Kidney (tissue), 14 donors: ENCODE data around the gene KLKB1. TPM values are rescaled to one million over a fixed set of nuclear protein-coding genes. Genes with fewer than 3 reads are reported as not detected.

Experiments
- DNase-seq, 5 donors: peaks; one replicate each; pipeline ENCODE4 v3.0.0-alpha.2; 2013 to 2020
- FAIRE-seq: peaks from 2 replicates; lab custom pipeline; 2012; peaks lifted over from hg19 to GRCh38; lab: Jason Lieb, UNC
- H3K27ac ChIP-seq, 2 donors: one replicate each; pipeline ENCODE4 v1.7.0; 2013; ENCODE audit warnings: low read depth in 2 of 2, low read length in 2 of 2, inconsistent platforms in 1 of 2
- H3K27me3 ChIP-seq: one replicate; pipeline ENCODE4 v1.7.1; 2013; ENCODE audit warnings: low read length, inconsistent platforms; ENCODE audit not compliant: control insufficient read depth, insufficient read depth
- H3K36me3 ChIP-seq, 3 donors: one replicate each; pipeline versions ENCODE4 v1.7.0 to v1.7.1; 2013; ENCODE audit warnings: low read length in 3 of 3, control low read depth in 1 of 3, inconsistent platforms in 1 of 3; ENCODE audit not compliant: insufficient read depth in 3 of 3, control insufficient read depth in 2 of 3
- H3K4me1 ChIP-seq, 3 donors: one replicate each; pipeline versions ENCODE4 v1.7.0 to v1.7.1; 2013; ENCODE audit warnings: low read length in 3 of 3, inconsistent platforms in 1 of 3, low read depth in 1 of 3; ENCODE audit not compliant: control insufficient read depth in 2 of 3, insufficient read depth in 2 of 3
- H3K4me3 ChIP-seq, 3 donors: one replicate each; pipeline versions ENCODE4 v1.7.0 to v1.8.1; 2013; ENCODE audit warnings: low read length in 3 of 3, control low read depth in 1 of 3, inconsistent platforms in 1 of 3
- H3K9ac ChIP-seq, 3 donors: one replicate each; pipeline versions ENCODE4 v1.7.0 to v1.7.1; 2013; ENCODE audit warnings: low read length in 3 of 3, control low read depth in 1 of 3, inconsistent platforms in 1 of 3
- H3K9me3 ChIP-seq, 3 donors: one replicate each; pipeline versions ENCODE4 v1.7.0 to v1.7.1; 2013; ENCODE audit warnings: low read length in 3 of 3, control low read depth in 1 of 3, inconsistent platforms in 1 of 3; ENCODE audit not compliant: control insufficient read depth in 2 of 3, insufficient read depth in 1 of 3
- CTCF ChIP-seq: IDR thresholded peaks from 3 replicates; pipeline ENCODE4 v1.5.1; 2012; ENCODE audit warnings: mild to moderate bottlenecking, moderate library complexity, borderline replicate concordance; ENCODE audit not compliant: insufficient read depth; ENCODE audit errors: extremely low read depth
- intact Hi-C: fragments of 100-400 bp; cut with DNase I; formaldehyde crosslinking; loops from one replicate; pipeline ENCODE4 v1.11.1; 2022
- polyA plus RNA-seq: library from polyadenylated mRNA; stranded (reverse); fragments of 350-450 nt; fragmentation: Illumina TruSeq; extraction: RNeasy Lipid Tissue Mini Kit (QIAGEN cat#74804); gene quantifications from one replicate; pipeline ENCODE4 v1.2.3, GENCODE V29; 2014; ENCODE audit warnings: low read depth, low replicate concordance; ENCODE audit not compliant: insufficient read depth
- total RNA-seq: library from RNA; stranded (reverse); fragmentation: NEBNext Ultra II Directional; extraction: Animal tissue kit (Norgen Biotek cat#: 25700); gene quantifications from one replicate; pipeline ENCODE4 v1.2.1, GENCODE V29; 2021
- donor health status: control.
- donor health status: control.
- donor health status: control.
- donor health status: control.
- donor health status: control.
- donor health status: DM: yes; HTN: yes; CAD: no.
- donor health status: Normal renal cell carcinoma (clear cell type).

Gene KLKB1
- total and polyA plus RNA-seq, 2 donors from 2014 or later: 2.1 to 5.7 TPM

DNA sequence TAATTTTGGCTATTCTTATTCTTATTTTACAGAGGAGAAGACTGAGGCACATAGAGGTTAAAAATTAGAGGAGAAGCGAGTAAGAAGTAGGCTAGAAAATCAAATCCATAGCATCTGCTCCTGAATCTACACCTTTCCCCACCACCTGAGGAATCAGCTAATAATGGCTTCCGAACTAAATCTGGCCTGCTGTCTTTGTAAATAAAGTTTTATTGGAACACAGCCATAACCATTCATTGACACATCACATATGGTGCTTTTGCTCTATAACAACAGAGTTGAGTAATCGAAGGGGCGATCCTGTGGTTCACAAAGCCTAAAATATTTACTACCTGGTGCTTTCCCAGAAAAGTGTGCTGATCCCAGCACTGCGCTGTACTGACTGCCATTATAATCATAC is 76.9 kb downstream of the KLKB1 start:
- intact Hi-C loops: no loop called here
- DNase-seq (no peak), FAIRE-seq (no peak)
- TF ChIP-seq CTCF: no peak
- Histone ChIP-seq H3K9ac (no peak overlapping the region), H3K27me3 (no peaks in the 10 kb centered on the region), H3K36me3 (no peaks in the 10 kb centered on the region), H3K9me3 (no peaks in the 10 kb centered on the region), H3K4me1 (no peaks in the 10 kb centered on the region), H3K27ac (no peak overlapping the region), H3K4me3 (no peak overlapping the region)

DNA sequence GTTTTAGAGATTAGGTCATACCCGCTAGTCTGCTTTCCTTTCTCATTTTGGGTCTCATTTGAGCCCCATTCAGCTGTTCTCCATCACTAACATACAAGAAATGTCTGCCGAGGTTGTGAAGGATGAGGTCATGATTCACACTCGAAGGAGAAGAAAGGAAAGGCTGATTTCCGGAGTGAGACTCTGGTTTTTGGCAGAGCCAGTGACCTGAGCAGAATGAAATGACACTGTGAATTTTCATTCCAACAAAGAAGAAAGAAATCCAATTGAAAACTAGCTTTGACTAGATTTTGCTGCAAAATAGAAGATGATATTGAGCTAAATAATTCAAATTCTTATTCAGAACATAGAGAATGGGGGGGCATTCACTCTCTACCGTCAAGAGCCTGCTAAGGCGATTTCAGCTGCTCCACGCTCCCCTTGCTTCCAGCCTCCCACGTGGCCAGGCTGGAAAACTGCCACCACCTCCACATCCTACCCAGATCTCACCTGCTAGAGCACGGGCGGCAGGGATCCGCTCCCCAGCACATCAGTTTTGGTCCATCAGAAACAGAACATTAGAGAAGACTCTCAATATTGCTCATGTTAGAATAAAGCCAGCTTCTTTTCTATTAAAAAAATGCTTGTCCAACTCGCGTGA is 77.7 kb downstream of the KLKB1 start:
- Histone ChIP-seq H3K4me1 (no peaks in the 10 kb centered on the region), H3K4me3 (no peak overlapping the region), H3K36me3 (no peaks in the 10 kb centered on the region), H3K27ac (no peak overlapping the region), H3K27me3 (no peaks in the 10 kb centered on the region), H3K9ac (no peak overlapping the region), H3K9me3 (no peaks in the 10 kb centered on the region)
- intact Hi-C loops: no loop called here
- peak in 2 of 5 donors; percentile 17 to 46 for DNase-seq
- no peak for TF ChIP-seq CTCF
- FAIRE-seq: no peak

- H3K4me3 ChIP-seq: no peak overlapping the region
- FAIRE-seq (no peak), DNase-seq (no peak)
- H3K36me3 ChIP-seq: no peaks in the 10 kb centered on the region
- H3K9ac ChIP-seq: no peak overlapping the region
- TF ChIP-seq CTCF: no peak
- no peaks in the 10 kb centered on the region for H3K27me3 ChIP-seq
- no peak overlapping the region for H3K27ac ChIP-seq
- no peaks in the 10 kb centered on the region for H3K4me1 ChIP-seq
- H3K9me3 ChIP-seq: no peaks in the 10 kb centered on the region
- intact Hi-C loops: no loop called here
Observed at GRCh38 chr4:186307497-186307896, 80.2 kb downstream of the KLKB1 start.

- Histone ChIP-seq H3K4me1 (no peaks in the 10 kb centered on the region), H3K4me3 (no peak overlapping the region), H3K36me3 (no peaks in the 10 kb centered on the region), H3K27me3 (no peaks in the 10 kb centered on the region), H3K27ac (no peak overlapping the region), H3K9me3 (no peaks in the 10 kb centered on the region), H3K9ac (no peak overlapping the region)
- DNase-seq (no peak), FAIRE-seq (no peak)
- intact Hi-C loops: no loop called here
- no peak for TF ChIP-seq CTCF
Observed at GRCh38 chr4:186307916-186308315, 80.6 kb downstream of the KLKB1 start.
